CD4-positive, alpha-beta T cell treated with Interleukin-21 for 1 hour (primary cell): ENCODE data around the gene TAC3.
A peak's percentile ranks its signal among the peaks of the same experiment; 100 is the strongest.
"Not testable (repeated sequence)": the region's sequence is repeated elsewhere in the genome, so short reads cannot be mapped to it uniquely, and the experiment has no call there.

Source experiments
- DNase-seq: peaks from one replicate; pipeline ENCODE4 v3.0.0-alpha.2; 2020

TAC3 gene

DNA sequence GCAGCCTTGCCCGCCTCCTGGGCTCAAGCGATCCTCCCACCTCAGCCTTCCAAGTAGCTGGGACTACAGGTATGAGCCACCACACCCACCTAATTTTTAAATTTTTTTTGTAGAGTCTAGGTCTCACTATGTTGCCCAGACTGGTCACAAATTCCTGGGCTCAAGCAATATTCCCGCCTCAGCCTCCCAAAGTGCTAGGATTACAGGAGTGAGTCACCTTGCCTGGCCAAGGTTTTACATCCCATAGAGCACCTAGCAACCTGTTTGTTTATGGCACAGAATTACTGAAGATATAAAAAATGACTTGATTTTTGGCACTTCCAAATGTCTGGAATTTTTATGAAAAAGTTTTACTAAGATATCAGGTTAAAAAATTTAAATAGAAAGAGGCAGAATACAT is 17.1 kb upstream of the TAC3 start:
- DNase-seq: no peak

DNA sequence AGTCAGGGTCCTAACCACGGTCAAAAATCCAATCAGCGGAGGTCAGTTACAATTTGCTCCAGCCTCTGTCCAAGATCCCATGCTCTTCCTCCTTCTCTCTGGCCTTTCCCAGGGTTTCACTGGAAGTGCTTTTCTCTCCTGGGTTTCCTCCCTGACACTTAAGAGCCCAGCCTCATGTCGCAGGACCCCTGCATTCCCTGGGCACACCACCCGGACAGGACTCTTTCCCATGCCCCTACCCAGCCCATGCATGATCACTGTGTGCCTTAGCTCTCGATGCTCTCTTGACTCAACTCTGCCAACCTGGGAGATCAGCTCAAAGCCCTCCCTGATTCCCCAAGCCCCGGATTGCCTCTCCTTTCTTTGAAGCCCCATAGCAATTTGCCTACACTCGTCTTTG is 15.5 kb upstream of the TAC3 start:
- no peak for DNase-seq

GRCh38 chr12:57031138-57031725 is 14.9 kb upstream of the TAC3 start:
- peak; percentile 23 for DNase-seq

- no peak for DNase-seq
Measured at GRCh38 chr12:57029457-57029856, 13.1 kb upstream of the TAC3 start.

DNA sequence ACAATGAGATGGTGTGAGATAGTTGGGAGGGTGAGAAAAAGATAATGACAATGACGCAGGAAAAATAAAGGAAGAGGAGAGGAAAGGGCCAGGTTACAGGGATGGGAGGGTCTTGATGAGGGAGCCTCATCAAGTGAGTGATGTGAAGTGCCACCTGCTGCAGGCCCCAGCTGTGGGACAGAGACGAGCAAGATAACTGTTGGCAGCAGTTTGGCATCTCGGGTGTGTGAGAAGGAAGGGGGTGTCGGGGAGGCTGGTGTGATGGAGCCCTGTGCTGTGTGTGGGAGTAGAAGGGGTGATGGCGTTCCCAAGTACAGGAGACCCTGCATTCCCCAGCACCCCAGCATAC is 11.4 kb upstream of the TAC3 start:
- DNase-seq: no peak

GRCh38 chr12:57027011-57027804 is 10.9 kb upstream of the TAC3 start:
- no peak for DNase-seq

GRCh38 chr12:57025196-57025595 is 8.9 kb upstream of the TAC3 start:
- DNase-seq: no peak

GRCh38 chr12:57022324-57022723 is 6.0 kb upstream of the TAC3 start:
- not testable (repeated sequence) for DNase-seq

DNA sequence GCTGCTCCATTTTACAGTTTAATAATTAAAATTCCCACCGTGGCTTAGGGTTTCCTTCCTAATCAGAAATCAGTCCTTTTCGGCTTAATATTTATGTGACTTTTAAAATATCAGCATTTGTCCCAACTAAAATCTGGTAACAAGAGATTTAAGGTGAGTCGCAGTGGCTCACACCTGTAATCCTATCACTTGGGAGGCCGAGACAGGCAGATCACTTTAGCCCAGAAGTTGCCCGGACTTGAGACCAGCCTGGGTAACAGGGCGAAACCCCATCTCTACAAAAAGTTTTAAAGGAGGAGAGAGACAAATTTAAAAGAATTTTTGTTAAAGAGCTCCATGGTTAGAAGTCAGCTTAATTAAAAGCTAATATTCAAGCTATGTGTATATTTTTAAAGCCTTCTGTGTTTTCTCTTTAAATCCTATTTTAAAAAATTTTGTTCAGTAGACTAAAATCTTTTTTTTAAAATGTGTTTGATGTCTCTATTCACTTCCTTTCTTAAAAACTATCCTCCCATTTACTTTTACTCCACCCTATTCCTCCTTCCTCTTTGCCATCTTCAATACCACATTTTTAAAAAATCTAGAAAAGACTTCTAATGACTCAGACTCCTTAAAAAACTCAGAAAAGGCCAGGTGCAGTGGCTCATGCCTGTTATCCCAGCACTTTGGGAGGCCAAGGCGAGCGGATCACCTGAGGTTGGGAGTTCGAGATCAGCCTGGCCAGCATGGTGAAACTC is 3.8 kb upstream of the TAC3 start:
- DNase-seq: no peak

DNA sequence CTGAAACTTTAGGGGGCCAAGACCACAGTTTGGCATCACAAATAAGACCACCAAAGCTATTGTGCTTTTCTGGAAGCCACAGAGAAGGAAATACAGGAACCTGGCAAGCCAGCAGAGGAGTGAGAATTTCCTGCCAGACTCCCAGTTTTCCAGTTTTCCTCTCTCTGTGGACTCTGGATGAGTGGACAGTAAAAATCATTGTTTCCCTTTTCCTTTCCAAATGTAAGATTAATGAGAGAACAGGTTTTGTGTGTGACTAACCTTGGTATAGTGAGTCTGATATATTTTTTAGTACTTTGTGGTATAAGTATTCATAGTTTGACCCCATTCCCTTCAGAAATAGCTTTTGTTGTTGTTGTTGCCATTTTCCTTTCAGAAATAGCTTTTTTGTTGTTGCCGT is 2.6 kb upstream of the TAC3 start:
- DNase-seq: no peak

DNA sequence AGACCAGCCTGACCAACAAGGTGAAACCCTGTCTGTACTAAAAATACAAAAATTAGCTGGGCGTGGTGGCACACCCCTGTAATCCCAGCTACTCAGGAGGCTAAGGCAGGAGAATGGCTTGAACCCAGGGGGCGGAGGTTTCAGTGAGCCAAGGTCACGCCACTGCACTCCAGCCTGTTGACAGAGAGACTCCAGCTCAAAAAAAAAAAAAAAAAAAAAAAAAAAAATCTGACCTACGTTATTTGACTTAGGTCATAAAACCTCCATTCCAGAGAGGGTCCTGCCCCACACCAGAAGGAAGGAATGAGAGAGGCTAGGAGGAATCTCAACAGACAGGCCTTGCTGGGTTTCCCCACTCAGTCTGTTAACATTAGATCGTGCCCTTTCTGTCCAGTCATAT is 2.0 kb upstream of the TAC3 start:
- DNase-seq: not testable (repeated sequence)

DNA sequence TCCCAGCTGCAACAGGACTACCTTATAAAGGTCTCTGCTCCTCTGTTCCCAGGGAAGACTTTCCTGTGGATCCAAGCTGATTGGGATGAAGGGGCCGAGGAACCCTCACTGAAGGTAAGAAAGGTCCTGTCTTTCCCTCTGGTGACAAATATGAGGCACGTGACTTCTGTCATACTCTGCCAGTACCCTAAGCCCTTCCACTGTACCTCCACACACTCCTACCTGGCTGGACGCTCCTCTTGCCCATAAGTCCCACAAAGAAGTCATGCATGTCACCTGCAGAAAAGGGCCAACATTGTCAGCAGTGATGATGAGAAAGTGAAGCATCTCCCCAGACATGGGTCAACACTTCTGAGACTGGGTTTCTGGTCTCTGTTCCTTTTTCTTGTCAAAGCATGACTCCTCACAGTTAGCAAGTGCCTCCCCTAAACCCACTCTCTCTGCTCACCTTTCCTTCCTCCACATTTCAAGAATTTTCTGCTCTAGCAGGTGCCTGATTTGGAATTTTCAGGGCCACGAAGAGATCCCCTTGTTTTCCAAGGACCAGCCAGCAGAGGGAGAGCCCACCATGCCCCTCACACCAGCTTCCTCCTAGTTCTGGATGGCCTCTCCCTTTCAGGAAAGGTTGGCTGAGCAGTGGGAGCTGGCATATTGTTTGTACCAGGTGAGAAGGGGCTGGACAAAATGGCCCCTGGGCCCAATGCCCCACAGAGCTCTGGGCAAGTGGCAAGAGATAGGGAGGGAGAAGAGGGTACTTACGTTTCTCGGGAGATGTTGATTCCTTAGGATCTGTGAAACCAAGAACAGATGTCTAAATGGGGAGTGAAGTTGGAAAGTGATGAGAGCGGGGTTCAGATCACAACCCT is 3.5 kb downstream of the TAC3 start:
- DNase-seq: no peak

GRCh38 chr12:57011438-57012424 is 4.6 kb downstream of the TAC3 start:
- DNase-seq: peak; percentile 38

GRCh38 chr12:57010627-57011247 is 5.6 kb downstream of the TAC3 start:
- no peak for DNase-seq

GRCh38 chr12:57009949-57010626 is 6.2 kb downstream of the TAC3 start:
- no peak for DNase-seq

DNA sequence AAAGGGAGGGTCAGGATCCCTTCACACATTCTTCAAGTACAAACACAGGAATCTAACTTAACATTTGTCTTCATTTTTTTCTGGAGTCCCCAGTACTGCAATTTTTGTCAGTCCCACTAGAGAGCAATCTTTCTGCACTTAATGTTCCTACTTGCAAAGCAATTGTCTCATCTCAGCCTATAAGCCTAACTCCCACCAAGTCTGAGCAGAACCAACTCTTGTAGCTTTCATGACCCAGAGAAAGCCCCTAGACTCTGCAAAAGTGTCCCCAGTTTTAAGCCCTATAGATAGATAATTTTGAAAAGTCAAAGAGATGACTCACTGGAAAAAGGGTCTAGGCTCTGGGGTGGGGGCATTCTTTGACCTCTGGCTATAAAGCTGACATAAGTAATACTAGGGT is 8.2 kb downstream of the TAC3 start:
- peak; percentile 73 for DNase-seq

DNA sequence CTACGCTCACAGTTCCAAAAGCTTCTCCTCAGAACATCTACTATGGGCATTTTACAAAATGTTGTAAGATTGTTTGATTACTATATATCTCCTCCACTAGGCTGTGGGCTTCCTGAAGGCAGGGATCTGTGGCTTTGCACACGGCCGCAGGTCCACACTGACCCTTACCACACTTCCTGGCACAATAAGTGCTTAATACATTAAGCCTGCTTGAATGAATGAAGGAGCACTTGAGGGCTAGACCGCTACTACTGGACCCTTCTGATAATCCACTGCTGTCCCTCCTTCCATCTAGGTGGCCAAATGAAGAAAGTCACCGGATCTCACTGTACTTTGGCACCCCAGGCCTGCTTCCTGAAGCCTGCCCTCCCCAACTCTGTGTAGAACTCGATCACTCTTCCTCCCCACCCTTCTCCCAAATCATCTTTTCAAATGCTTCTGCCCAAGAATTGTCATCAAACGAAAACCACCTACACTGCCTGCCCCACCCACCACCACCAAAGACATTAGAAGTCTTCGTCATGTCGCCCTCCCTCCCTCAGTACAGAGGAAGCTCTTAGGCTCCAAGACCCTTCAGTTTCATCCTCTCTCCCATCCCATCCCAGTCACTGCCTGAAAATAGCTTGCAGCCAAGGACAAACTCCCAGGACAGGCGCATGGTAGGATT is 9.4 kb downstream of the TAC3 start:
- peak; percentile 14 for DNase-seq

DNA sequence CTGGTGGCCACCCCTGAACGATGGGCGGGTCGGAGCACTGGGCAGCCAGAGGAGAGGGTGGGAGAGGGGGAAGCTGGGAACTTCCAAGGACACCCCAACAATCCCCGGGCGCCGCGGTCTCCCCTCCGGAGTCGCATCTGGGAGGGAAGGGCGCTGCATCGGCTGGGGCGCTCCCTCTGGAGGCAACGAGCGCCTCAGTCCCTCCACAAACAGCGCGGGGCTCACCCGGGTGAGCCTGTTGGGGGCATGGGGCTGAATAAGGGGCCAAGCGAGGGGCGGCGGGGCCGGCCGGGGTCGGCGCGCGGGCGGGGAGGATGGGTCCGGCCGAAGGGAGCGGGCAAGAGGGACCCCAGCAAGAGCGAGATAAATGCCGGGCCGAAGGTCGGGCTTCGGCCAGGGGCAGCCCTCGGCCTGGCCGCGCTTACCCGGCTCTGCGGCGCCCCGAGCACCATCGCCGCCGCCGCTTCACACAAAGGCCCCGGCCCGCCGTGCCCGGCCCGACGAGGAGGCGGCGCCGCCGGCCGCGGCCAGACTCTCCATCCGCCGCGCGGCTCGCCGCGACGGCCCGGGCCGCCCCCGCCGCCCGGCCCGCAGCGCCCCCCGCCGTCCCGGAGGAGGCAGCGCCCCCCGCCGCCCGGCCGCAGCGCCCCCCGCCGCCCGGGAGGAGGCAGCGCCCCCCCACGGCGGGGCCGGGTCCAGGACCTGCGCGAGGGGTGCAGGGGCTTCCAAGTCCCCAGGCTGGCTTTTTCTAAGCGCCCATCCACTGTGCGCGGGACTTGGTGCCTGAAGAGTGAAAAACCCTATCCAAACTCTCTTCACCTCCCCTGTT is 10.1 kb downstream of the TAC3 start, which contains the start of gene ZBTB39:
TSS of gene ZBTB39 (minus strand) at position 567 of the 829 bp plus-strand sequence. CDS start 1,629 bp downstream, outside the sequence.
- peak; percentile 73 for DNase-seq

DNA sequence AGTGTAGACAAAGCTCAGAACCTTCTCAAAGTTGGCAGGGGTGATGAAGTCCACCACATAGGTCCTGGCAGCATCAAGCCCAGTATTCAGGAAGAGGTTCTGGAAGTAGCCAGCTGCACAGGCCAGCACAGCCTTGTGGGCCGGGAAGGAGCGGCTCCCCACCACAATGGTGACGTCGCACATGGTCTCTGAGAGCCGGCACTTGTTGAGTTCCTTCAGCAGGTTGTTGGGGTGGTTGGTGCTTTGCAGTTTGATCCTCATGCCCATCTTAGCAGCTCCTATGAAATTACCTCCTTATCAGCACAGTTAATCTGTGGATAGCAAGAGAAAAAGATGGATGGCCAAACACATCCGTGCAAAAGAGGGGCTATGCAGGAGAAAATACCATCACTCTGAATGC is 11.7 kb downstream of the TAC3 start:
- no peak for DNase-seq
